GM10266 (cell line): ENCODE results near the gene SMAD7.

Source experiments
- DNase-seq: peaks from one replicate; pipeline ENCODE4 v3.0.0; 2012; ENCODE audit errors: extremely low spot score
- TF ChIP-seq, protein P1 (sequence below): IDR thresholded peaks from 2 replicates; pipeline ENCODE4 v1.5.1; 2012; ENCODE audit warnings: mild to moderate bottlenecking, low read depth; ENCODE audit not compliant: control insufficient read depth, insufficient read depth; ENCODE audit errors: missing control alignments

The SMAD7 gene

DNA sequence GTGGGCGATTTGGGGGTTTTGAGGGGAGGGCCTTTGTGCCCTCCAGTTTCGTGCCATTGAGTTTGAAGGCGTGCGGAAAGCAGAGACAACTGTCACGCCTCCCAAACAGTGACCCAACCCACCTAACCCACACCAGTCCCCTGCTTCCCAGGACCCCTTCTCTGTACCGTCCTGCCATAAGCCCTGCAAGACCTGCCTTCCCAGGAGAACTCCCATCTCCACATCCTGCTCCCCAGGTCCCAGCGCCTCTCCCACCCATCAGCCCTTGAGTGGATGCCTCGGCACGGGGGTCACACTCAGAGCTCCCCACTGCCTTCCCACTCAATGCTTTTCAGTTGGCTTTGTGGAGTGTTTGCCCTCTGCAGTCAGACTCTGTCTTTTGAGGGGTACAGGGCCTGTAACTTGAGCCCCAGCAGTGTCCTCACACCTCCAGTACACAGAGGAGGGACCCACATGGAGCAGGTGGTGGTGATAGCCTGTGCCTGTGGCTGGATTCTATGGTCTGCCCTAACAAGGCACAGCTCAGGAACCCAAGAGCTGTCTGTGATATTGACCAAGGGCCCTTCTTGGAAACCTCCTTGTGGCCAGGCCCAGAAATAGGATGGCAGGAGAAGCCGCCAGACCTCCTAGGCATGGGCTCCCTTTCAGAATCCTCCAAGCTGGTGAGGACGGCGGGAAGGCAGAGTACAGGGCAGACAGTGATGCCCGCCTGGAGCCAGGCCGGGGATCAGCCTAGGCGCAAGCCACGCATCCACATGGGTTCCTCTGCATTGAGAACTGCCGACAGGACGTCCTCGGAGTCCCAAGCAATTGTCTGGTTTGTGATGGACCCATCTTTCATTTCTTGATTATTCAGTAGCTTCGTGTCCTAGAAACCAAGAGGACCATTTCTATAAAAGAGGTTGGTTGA is 44.4 kb upstream of the SMAD7 start:
- TF ChIP-seq, protein P1, sequence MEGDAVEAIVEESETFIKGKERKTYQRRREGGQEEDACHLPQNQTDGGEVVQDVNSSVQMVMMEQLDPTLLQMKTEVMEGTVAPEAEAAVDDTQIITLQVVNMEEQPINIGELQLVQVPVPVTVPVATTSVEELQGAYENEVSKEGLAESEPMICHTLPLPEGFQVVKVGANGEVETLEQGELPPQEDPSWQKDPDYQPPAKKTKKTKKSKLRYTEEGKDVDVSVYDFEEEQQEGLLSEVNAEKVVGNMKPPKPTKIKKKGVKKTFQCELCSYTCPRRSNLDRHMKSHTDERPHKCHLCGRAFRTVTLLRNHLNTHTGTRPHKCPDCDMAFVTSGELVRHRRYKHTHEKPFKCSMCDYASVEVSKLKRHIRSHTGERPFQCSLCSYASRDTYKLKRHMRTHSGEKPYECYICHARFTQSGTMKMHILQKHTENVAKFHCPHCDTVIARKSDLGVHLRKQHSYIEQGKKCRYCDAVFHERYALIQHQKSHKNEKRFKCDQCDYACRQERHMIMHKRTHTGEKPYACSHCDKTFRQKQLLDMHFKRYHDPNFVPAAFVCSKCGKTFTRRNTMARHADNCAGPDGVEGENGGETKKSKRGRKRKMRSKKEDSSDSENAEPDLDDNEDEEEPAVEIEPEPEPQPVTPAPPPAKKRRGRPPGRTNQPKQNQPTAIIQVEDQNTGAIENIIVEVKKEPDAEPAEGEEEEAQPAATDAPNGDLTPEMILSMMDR: no peak
- no peak for DNase-seq

DNA sequence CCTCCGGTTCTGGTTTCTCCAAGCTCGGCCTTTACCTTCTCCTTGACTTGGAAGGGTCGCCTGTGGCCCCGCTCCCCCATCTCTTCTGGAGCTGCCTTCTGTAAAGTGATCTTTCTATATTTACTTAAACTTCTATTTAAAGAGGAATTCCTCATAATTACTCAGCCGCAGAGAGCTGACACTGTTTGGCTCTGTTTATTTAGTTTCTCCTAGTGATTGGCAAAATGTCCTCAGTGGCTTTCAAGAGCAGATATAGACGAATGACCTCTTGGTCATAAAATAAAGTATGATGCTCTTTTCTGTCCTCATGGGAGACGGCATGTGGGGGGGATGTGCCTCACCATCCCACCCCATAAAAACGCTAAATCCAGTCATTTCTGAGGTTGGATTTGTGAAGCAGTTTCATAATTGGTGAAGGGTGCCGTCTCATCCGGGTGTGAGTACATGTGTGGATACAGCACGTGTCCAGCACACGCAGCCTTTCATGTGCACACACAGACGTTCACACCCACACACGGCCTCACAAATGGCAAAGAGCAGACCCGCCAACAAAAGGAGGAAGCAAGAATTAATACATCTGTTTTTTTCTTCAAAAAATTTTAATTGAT is 43.4 kb upstream of the SMAD7 start:
- DNase-seq: no peak
- TF ChIP-seq, protein P1: no peak

DNA sequence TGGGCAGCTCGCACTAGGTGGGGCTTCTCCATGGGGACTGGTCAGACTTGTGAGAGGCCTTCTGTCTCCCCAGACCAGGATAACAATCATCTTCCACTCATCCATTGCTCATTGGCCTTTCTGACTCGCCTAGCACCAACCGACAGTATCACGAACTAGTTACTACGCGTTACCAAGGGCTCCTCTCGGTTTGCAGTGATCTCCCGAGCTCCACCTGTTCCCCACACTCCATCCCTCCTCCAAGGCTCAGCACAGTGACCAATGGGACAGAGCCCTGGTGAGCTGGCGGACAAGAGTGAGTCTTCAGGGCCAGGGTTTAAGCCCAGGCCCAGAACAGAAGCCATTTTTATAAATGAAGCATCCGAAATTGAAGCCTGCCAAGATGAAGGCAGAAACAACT is 42.8 kb upstream of the SMAD7 start:
- TF ChIP-seq, protein P1: no peak
- DNase-seq: no peak

DNA sequence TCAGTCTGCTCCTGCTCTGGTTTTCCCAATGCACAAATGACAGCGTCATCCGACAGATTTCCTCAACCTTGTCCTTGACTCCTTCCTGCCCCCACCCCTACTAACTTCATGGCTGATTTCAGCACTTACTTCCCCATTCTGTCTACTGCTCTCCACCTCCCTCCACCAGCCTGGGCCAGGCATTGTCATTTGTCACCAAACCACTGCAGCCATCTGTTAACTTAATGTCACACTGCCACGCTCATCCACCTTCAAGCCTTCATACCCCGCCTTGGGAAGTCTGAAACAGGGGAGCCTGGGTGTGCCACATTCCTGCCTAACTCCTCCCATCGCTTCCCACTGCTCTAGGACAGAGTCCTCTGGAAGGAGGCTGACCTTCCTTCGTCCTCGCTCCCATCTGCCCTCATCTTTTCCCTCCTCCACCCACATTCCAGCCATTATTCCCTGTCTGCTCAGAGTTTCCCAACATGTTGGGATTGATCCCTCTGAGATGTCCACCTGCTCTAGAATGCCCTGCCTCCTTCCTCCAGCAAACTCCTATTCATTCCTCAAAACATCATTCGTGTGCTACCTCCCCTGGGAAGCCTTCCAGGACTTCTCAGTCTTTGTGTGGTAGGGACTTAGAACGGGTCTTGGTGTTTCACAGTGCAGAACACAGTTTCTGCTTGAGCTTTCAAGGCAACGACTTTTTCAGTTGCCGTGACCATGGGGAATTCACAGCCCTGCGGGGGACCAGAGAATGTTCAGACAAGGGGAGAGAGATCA is 42.2 kb upstream of the SMAD7 start:
- peak; percentile 48 for DNase-seq
- TF ChIP-seq, protein P1: no peak

DNA sequence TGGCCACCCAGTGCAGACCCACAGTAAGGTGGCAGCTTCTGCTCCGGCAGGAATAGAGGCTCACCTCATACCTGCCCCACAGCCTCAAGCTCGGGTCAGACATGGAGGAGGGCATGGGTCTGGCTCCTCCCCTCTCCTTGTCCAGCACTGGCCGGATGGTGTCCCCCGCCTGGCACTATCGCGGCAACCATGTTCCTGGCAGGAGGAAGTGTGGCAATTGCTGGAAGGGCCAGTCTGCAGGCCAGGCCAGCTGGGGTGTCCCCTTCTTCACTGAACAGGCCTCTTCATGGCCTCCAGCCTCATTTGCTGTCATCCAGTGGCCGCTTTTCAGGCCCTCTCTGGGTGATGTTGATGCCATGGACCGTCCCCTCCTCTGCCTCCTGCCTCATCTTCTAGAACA is 41.4 kb upstream of the SMAD7 start:
- TF ChIP-seq, protein P1: no peak

DNA sequence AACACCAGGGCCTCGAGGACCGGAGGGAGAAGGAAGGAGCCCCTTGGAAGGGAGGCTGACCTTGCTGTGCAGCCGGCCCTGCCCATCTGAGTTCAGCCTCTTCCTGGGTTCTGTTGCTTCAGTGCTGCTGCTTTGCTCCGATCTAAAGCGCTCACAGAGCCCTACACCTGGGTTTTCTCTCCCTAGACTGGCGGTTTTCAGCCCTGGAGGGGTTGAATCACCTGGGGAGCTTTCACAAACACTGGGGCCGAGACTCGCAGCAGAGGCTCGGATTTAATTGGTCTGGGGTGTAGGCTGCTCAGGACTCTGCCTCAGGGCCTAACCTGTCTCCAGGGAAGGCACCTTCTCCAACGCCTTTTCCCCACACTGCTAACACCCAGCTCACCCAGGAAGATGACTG is 40.9 kb upstream of the SMAD7 start:
- no peak for DNase-seq
- TF ChIP-seq, protein P1: no peak

More for the DNA sequence above, 41.4 kb upstream of the SMAD7 start:
- no peak for DNase-seq
